Parathyroid adenoma (tissue), 2 donors: ENCODE measurements around the gene CFAP20DC.

Experiments used
- H2AFZ ChIP-seq: fragments of 300-600 bp; sonication (generic); one replicate; pipeline ENCODE4 v1.7.0; 2017; ENCODE audit warnings: antibody characterized with exemption, mild to moderate bottlenecking
- H3K27ac ChIP-seq: fragments of 300-600 bp; sonication (generic); one replicate; pipeline ENCODE4 v1.7.0; 2017
- H3K27me3 ChIP-seq: fragments of 300-600 bp; sonication (generic); one replicate; pipeline ENCODE4 v1.7.0; 2017; ENCODE audit warnings: low read length; ENCODE audit not compliant: control insufficient read depth, insufficient read depth
- H3K36me3 ChIP-seq: fragments of 300-600 bp; sonication (generic); one replicate; pipeline ENCODE4 v1.7.0; 2017; ENCODE audit warnings: low read length; ENCODE audit not compliant: control insufficient read depth, insufficient read depth
- H3K4me1 ChIP-seq: fragments of 300-600 bp; sonication (generic); one replicate; pipeline ENCODE4 v1.7.0; 2017; ENCODE audit warnings: control low read depth
- H3K4me2 ChIP-seq: fragments of 300-600 bp; sonication (generic); one replicate; pipeline ENCODE4 v1.7.0; 2017; ENCODE audit warnings: low read length
- H3K4me3 ChIP-seq: fragments of 300-600 bp; sonication (generic); one replicate; pipeline ENCODE4 v1.7.0; 2017; ENCODE audit warnings: low read depth, low read length
- H3K79me2 ChIP-seq: fragments of 300-600 bp; sonication (generic); one replicate; pipeline ENCODE4 v1.7.0; 2017; ENCODE audit warnings: control low read depth
- H3K9ac ChIP-seq: fragments of 300-600 bp; sonication (generic); one replicate; pipeline ENCODE4 v1.7.0; 2017; ENCODE audit warnings: mild to moderate bottlenecking
- H3K9me3 ChIP-seq: fragments of 300-600 bp; sonication (generic); one replicate; pipeline ENCODE4 v1.7.0; 2017; ENCODE audit warnings: low read length; ENCODE audit not compliant: control insufficient read depth
- TF ChIP-seq, protein P1 (sequence below): fragments of 300-600 bp; sonication (generic); IDR thresholded peaks from one replicate; pipeline ENCODE4 v1.7.0; 2017; ENCODE audit warnings: antibody characterized with exemption, mild to moderate bottlenecking
- donor health status: primary hyperparathyroidism.

CFAP20DC gene

DNA sequence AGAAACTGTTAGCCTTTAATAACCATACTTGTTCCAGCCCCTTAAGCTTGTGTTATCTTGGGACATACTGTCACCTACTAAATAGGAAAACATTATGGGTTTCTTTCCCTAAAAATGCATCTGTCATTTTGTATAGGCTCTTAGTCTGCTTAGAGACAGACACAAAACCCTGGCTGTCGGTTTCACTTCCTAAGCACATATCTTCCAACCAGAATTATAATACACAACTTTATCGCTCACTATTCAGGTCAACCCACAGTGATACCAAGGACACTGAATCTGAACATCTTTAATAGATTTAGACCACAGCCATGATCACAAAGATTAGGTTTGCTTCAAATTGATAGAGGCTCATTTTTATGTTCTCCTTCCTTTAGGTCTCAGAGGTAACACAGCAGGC, 111.8 kb downstream of the CFAP20DC start:
- Histone ChIP-seq H3K79me2 (no peaks in the 10 kb centered on the region), H3K27ac (no peak overlapping the region), H3K27me3 (no peaks in the 10 kb centered on the region), H3K4me3 (no peak overlapping the region), H3K4me2 (no peak overlapping the region), H3K9ac (no peak overlapping the region), H3K9me3 (no peaks in the 10 kb centered on the region), H3K36me3 (no peaks in the 10 kb centered on the region), H2AFZ (no peak overlapping the region), H3K4me1 (no peaks in the 10 kb centered on the region)
- TF ChIP-seq, protein P1, sequence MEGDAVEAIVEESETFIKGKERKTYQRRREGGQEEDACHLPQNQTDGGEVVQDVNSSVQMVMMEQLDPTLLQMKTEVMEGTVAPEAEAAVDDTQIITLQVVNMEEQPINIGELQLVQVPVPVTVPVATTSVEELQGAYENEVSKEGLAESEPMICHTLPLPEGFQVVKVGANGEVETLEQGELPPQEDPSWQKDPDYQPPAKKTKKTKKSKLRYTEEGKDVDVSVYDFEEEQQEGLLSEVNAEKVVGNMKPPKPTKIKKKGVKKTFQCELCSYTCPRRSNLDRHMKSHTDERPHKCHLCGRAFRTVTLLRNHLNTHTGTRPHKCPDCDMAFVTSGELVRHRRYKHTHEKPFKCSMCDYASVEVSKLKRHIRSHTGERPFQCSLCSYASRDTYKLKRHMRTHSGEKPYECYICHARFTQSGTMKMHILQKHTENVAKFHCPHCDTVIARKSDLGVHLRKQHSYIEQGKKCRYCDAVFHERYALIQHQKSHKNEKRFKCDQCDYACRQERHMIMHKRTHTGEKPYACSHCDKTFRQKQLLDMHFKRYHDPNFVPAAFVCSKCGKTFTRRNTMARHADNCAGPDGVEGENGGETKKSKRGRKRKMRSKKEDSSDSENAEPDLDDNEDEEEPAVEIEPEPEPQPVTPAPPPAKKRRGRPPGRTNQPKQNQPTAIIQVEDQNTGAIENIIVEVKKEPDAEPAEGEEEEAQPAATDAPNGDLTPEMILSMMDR = no peak

DNA sequence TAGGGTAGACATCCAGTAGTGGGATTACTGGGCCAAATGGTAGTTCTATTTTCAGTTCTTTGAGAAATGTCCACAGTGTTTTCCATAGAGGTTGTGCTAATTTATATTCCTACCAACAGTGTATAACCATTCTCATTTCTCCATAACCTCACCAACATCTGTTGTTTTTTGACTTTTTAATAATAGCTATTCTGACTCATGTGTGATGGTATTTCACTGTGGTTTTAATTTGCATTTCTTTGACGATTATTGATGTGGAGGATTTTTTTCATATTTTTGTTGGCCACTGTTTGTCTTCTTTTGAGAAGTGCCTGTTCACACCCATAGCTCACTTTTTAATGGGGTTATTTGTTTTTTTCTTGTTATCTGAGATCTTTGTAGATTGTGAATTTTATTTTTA, 125.2 kb downstream of the CFAP20DC start:
- no peaks in the 10 kb centered on the region for H3K27me3 ChIP-seq
- no peak overlapping the region for H2AFZ ChIP-seq
- H3K9ac ChIP-seq = no peak overlapping the region
- TF ChIP-seq, protein P1 = no peak
- no peaks in the 10 kb centered on the region for H3K36me3 ChIP-seq
- H3K4me2 ChIP-seq = no peak overlapping the region
- H3K4me1 ChIP-seq = no peaks in the 10 kb centered on the region
- no peak overlapping the region for H3K4me3 ChIP-seq
- H3K27ac ChIP-seq = no peak overlapping the region
- no peaks in the 10 kb centered on the region for H3K79me2 ChIP-seq
- H3K9me3 ChIP-seq = no peaks in the 10 kb centered on the region

DNA sequence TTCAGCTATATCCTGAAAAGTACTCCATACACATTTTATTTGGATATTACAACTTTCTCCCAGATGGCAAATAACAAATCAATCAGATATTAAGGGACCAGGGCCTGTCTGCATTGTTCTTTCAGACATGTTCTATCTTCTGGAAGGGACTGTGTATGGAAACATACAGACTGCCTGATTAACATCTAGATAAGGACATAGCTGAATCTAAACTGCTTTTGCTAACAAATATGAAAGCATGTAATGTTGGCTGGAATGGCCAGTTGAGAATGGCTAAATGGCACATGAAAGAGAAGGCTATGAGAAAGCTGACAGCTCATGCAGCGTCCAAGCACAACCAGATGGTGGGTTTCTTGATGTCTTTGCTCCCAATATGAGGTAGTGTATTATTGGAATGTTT, 149.4 kb downstream of the CFAP20DC start:
- no peaks in the 10 kb centered on the region for H3K9me3 ChIP-seq
- no peaks in the 10 kb centered on the region for H3K79me2 ChIP-seq
- H3K4me3 ChIP-seq = no peak overlapping the region
- no peak overlapping the region for H3K9ac ChIP-seq
- no peaks in the 10 kb centered on the region for H3K36me3 ChIP-seq
- no peaks in the 10 kb centered on the region for H3K27me3 ChIP-seq
- H3K4me2 ChIP-seq = no peak overlapping the region
- TF ChIP-seq, protein P1 = no peak
- H2AFZ ChIP-seq = peak overlapping the region; percentile 38
- H3K27ac ChIP-seq = no peak overlapping the region
- peaks cover 10% of the 10 kb centered on the region for H3K4me1 ChIP-seq

GRCh38 chr3:58899953-58900298, 149.9 kb downstream of the CFAP20DC start:
- H3K9ac ChIP-seq = no peak overlapping the region

More at GRCh38 chr3:58899953-58900298, 149.9 kb downstream of the CFAP20DC start:
- no peaks in the 10 kb centered on the region for H3K27me3 ChIP-seq
- H3K36me3 ChIP-seq = no peaks in the 10 kb centered on the region
- H3K4me2 ChIP-seq = no peak overlapping the region
- H3K4me3 ChIP-seq = no peak overlapping the region
- no peaks in the 10 kb centered on the region for H3K79me2 ChIP-seq
- no peak overlapping the region for H3K27ac ChIP-seq
- TF ChIP-seq, protein P1 = no peak
- H2AFZ ChIP-seq = peak overlapping the region; percentile 38
- no peaks in the 10 kb centered on the region for H3K9me3 ChIP-seq
- peaks cover 10% of the 10 kb centered on the region for H3K4me1 ChIP-seq
